AG09309 (cell line): Measurements from ENCODE around the gene CLDN14.

Experiments
- DNase-seq: peaks from one replicate; pipeline ENCODE4 v3.0.0-alpha.2; 2010; ENCODE audit warnings: low read depth
- H3K4me3 ChIP-seq: 2 replicates; pipeline ENCODE4 v1.5.1; 2011; ENCODE audit warnings: mild to moderate bottlenecking, low read depth, low read length, moderate library complexity; ENCODE audit not compliant: control insufficient read depth
- CTCF ChIP-seq: IDR thresholded peaks from 2 replicates; pipeline ENCODE4 v1.5.1; 2011; ENCODE audit warnings: mild to moderate bottlenecking, low read depth, low read length, inconsistent platforms; ENCODE audit not compliant: insufficient read depth, control insufficient read depth; ENCODE audit errors: missing control alignments

CLDN14 gene

DNA sequence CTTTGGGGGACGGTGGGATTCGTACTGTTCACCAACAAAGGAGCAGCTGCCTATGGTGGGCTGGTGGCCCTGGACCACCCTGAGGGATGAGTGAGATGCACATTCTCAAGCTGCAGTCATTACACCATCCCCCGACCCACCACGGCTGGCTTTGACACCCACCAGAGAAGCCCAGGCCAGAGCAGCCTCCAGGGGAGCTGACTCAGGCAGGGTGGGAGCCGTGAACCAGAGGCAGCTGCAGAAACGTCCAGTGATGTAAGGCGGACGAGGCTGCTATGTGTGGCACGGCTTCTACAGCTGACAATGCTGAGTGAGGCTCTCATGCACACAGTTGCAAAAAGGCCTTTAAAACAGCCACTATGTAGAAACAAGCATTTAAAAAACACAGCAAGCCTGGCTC, 54.6 kb downstream of the CLDN14 start:
- no peak for DNase-seq
- no peak for TF ChIP-seq CTCF
- H3K4me3 ChIP-seq = no peak overlapping the region

DNA sequence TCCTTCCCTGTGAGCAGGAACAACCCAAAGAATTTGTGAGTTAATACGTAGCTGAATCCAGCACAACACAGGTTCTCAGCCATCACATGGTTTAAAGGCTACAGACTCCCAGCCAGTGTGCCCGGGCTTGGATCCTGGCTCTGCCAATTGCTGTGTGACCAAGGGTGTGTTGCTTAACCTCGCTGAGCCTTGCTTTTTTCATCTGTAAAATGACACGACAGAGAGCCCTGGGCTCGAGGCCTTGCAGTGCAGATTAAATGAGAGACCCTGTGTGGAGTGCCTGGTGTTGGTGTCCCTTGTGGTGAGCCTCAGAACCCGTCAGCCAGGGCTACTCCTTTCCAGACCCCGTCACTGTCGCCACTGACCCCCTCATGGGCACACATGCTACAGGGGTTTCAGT, 55.3 kb downstream of the CLDN14 start:
- no peak overlapping the region for H3K4me3 ChIP-seq
- TF ChIP-seq CTCF = no peak
- DNase-seq = no peak

DNA sequence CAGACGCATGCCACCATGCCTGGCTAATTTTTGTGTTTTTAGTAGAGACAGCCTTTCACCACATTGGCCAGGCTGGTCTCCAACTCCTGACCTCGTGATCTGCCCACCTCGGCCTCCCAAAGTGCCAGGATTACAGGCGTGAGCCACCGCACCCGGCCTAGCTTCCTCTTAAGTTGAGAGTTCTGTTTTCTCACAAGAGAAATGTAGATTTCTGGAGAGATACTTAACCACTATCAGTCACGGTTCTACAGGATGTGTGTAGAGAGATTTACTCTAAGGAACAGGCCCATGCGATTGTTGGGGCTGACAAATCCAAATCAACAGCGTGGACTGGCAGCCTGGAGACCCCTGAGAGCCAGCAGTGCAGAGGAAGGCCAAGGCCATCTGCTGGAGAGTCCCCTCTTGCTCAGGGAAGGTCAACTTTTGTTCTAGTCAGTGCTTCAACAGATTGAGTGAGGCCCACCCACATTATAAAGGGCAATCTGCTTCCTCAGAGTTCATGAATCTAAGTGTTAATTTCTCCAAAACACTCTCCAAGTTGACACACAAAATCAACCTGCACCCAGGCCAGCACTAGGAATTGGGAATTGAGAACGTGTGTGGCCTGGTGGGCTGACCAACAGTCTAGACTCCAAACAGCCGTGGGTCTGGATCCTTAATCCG, 56.0 kb downstream of the CLDN14 start:
- DNase-seq = no peak
- no peak overlapping the region for H3K4me3 ChIP-seq
- no peak for TF ChIP-seq CTCF

- DNase-seq = no peak
- no peak overlapping the region for H3K4me3 ChIP-seq
These were observed 57.4 kb downstream of the CLDN14 start for GRCh38 chr21:36422279-36423098.

GRCh38 chr21:36420571-36421339, 59.2 kb downstream of the CLDN14 start:
- no peak for DNase-seq
- TF ChIP-seq CTCF = no peak
- no peak overlapping the region for H3K4me3 ChIP-seq

More at GRCh38 chr21:36422279-36423098, 57.4 kb downstream of the CLDN14 start:
- peak; percentile 89 for TF ChIP-seq CTCF

- H3K4me3 ChIP-seq = no peak overlapping the region
- peak; percentile 88 for TF ChIP-seq CTCF
- peak; percentile 63 for DNase-seq
These were observed 59.9 kb downstream of the CLDN14 start for GRCh38 chr21:36419996-36420395.
